ENCODE measurements around the gene DNAH6.
"Not testable (repeated sequence)": the region's sequence is repeated elsewhere in the genome, so short reads cannot be mapped to it uniquely, and the experiment has no call there.

DNA sequence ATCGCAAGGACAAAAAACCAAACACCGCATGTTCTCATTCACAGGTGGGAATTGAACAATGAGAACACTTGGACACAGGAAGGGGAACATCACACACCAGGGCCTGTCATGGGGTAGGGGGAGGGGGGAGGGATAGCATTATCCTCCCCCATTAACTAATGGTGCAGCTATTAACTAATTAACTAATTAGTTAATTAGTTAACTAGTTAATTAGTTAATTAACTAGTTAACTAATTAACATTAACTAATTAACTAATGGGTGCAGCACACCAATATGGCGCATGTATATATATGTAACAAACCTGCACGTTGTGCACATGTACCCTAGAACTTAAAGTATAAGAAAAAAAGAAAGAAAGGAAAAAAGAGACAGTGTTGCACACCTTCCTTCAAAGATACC, 352.0 kb downstream of the DNAH6 start:
- TF ChIP-seq POLR2A, POLR2AphosphoS5, EP300 (IDR thresholded peaks at IDR 0.05): not testable (repeated sequence)
- TF ChIP-seq, protein P1, sequence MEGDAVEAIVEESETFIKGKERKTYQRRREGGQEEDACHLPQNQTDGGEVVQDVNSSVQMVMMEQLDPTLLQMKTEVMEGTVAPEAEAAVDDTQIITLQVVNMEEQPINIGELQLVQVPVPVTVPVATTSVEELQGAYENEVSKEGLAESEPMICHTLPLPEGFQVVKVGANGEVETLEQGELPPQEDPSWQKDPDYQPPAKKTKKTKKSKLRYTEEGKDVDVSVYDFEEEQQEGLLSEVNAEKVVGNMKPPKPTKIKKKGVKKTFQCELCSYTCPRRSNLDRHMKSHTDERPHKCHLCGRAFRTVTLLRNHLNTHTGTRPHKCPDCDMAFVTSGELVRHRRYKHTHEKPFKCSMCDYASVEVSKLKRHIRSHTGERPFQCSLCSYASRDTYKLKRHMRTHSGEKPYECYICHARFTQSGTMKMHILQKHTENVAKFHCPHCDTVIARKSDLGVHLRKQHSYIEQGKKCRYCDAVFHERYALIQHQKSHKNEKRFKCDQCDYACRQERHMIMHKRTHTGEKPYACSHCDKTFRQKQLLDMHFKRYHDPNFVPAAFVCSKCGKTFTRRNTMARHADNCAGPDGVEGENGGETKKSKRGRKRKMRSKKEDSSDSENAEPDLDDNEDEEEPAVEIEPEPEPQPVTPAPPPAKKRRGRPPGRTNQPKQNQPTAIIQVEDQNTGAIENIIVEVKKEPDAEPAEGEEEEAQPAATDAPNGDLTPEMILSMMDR (IDR thresholded peaks at IDR 0.05): not testable (repeated sequence)
